OCI-M2 (cell line): ENCODE results near the gene TSHZ2.

Experiments
- DNase-seq: peaks from one replicate; lab custom pipeline; 2025; ENCODE audit not compliant: unreplicated experiment; lab: John Stamatoyannopoulos, UW

Gene TSHZ2

DNA sequence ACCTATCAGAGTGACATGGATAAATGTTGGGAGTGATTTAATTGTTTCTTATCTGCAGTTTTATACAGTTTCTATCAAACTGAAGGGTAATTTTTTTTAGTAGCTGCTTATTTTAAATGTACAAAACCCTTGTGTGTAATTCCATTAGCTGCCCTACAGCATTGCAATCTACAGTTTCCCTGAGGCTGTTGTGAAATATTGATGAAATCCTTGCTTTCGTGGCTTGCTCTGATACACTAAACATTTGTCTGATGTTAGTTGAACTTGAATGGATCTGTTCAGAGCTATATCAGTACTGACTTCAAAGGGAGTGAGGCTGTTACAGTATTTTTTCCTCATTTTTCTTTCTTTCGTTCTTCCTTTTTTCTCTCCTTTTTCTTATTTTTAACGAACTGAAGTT lies 255.4 kb downstream of the TSHZ2 start:
- no peak for DNase-seq

- no peak for DNase-seq
Observed at GRCh38 chr20:53231061-53231460, 258.9 kb downstream of the TSHZ2 start.

DNA sequence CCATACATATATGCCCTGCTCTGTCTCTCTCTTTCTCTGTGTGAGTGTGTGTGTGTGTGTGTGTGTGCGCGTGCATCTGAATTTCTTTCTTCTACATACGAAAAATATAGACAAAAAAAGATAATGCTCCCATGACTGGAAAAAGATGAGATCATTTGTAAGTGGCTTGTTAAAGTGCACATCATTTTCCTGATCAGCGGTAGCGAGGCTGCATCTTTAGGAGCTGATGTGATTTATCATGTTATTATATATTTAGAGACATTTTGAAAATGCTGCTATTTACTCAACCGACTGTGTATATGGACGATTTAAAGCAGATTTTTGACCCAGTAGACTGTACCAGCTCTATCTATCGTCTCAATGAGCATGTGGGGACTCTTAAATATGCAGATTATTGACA lies 265.3 kb downstream of the TSHZ2 start:
- DNase-seq = no peak

- DNase-seq = no peak
Observed at GRCh38 chr20:53238121-53238660, 266.0 kb downstream of the TSHZ2 start.

GRCh38 chr20:53243152-53243551 lies 271.0 kb downstream of the TSHZ2 start:
- no peak for DNase-seq

GRCh38 chr20:53244711-53245110 lies 272.6 kb downstream of the TSHZ2 start:
- no peak for DNase-seq

- no peak for DNase-seq
Observed at GRCh38 chr20:53245574-53245973, 273.4 kb downstream of the TSHZ2 start.

- no peak for DNase-seq
Observed at GRCh38 chr20:53247468-53248103, 275.4 kb downstream of the TSHZ2 start.

DNA sequence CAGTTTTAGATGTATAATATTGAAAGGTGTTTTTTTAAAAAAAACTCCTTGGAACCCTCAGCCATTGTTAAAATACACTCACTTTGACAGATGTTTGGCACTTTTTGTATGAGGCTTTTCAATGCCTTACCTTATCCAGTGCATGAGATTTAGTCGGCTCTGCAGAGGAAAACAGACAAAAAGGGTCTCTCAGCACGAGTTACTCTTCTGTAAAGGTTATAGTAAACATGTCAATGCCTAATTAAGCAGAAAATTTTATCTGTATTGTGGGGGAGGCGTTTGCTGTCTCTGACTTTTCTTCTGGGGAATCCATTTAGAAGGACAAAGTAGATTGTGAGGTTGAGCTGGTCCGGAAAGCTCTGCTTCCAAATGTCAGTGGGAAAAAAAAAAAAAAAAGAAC lies 278.3 kb downstream of the TSHZ2 start:
- DNase-seq = no peak

DNA sequence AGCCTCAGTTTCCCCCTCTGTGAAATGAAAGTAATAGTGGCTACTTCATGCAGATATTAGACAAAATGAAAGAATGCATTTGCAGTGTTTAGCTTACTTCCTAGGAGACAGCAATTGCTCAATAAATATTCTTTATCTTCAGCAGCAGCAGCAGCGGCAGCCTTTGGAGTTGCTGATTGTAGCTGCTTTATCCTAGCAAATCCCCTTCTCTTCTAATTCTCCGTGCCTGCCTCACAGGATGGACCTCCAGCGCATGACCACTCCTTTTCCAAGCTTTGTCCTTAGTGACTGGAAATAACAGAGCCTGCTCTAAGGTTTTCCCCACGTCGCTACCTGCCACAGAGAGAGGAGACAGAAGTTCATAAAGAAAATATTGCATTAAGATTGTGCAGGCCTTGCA lies 279.8 kb downstream of the TSHZ2 start:
- no peak for DNase-seq

- no peak for DNase-seq
Observed at GRCh38 chr20:53253668-53254067, 281.5 kb downstream of the TSHZ2 start.

GRCh38 chr20:53255102-53255710 lies 283.0 kb downstream of the TSHZ2 start:
- DNase-seq = no peak

- DNase-seq = no peak
Observed at GRCh38 chr20:53258741-53259140, 286.6 kb downstream of the TSHZ2 start.

- DNase-seq = no peak
Observed at GRCh38 chr20:53260168-53260567, 288.0 kb downstream of the TSHZ2 start.

DNA sequence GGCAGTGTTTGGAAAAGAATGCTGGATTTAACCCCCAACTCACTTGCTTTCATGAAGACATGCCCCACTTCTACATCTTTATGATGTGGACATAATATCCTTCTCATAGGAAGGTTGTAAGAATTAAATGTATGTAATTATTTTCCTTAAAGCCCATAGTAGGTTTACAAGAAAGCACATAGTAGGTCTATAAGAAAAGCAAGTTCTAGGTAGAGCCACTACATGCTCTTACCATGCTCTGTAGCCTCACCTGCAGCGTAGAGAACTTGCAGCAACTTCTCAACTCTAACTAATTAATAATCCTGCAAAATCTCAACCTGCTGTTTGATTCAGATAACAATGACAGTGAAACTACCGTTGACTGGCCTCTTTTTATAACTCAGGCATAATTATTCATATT lies 288.4 kb downstream of the TSHZ2 start:
- no peak for DNase-seq

- no peak for DNase-seq
Observed at GRCh38 chr20:53262365-53262764, 290.2 kb downstream of the TSHZ2 start.

DNA sequence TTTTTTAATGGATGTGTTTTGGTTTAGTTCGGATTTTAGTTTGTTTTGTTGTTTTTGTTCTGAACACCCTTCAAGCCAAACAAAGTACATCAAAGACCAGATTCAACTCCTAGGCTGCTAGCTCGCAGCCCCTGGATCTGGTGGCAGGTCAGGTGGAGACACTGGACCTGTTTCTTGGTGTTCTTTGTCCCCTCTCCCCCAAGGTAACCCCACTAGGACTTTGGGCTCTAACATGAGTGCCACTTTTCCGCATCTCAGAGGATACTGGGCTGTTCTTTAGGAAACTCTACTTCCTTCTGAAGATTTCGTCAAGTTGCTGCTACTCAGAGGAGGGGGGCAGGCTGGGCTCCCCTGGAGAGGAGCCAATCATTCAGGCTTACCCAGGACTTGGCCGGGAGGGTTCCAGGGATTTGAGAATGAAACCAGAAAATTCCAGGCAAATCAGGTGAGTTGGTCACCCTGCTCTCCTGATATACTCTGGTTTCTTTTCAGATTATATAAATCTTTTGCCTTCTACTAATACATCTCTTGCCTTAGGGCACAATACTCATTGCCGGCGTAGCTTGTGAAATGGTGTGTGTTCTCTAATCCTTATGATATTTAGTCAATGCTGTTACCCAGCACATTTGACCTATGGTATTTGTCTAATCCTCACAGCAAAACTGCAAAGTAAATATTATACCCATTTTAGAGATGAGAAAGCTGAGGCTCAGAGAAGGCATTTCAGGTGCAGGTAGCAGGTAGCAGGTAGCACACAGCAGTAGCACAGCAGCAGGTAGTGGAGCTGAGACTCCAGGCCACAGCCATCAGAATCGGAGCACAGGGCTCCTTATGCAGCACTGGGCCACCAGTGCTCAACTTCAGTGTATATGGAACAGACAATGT lies 291.6 kb downstream of the TSHZ2 start:
- no peak for DNase-seq

DNA sequence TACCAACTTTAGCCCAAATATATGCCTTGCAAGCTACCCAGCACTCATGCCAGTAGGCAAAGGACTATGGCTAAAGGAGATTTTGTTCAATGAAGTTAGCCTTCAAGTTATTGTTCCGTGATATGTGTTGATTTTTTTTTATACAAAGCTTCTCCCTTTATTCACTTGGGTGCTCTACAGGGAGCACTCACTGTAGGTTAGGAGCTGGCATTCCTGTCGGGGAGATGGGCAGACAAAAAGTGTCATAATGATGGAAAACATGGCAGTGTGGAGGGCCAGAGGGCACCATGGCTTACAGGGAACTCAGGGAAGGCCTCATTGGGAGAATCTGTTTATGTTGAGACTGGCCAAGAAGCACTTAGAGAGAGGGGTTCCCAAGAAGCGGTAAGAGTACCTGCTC lies 292.4 kb downstream of the TSHZ2 start:
- DNase-seq = no peak

GRCh38 chr20:53265304-53265875 lies 293.2 kb downstream of the TSHZ2 start:
- DNase-seq = no peak

DNA sequence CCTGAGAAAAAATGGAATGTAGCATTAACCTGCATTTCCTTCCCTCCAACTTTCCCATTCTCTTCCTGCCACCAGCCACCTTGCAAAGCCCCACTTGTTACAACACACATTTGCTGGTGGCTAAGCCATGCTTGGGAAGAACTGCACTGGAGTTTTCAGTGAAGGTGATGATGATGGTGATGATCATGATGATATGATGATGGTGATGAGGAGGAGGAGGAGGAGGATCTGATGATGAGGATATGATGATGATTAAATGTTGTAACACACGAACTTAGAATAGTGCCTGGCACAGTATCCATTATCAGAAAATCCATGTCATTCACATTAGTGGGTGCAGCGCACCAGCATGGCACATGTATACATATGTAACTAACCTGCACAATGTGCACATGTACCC lies 297.2 kb downstream of the TSHZ2 start:
- DNase-seq = no peak

- no peak for DNase-seq
Observed at GRCh38 chr20:53270792-53271375, 298.7 kb downstream of the TSHZ2 start.
